CD1c-positive myeloid dendritic cell (primary cell): Measurements from ENCODE around the gene YTHDF2.
"Not testable (repeated sequence)": the region's sequence is repeated elsewhere in the genome, so short reads cannot be mapped to it uniquely, and the experiment has no call there.

Experiments used
- DNase-seq: peaks from one replicate; pipeline ENCODE4 v3.0.0-alpha.2; 2016; ENCODE audit errors: extremely low spot score

Gene YTHDF2

DNA sequence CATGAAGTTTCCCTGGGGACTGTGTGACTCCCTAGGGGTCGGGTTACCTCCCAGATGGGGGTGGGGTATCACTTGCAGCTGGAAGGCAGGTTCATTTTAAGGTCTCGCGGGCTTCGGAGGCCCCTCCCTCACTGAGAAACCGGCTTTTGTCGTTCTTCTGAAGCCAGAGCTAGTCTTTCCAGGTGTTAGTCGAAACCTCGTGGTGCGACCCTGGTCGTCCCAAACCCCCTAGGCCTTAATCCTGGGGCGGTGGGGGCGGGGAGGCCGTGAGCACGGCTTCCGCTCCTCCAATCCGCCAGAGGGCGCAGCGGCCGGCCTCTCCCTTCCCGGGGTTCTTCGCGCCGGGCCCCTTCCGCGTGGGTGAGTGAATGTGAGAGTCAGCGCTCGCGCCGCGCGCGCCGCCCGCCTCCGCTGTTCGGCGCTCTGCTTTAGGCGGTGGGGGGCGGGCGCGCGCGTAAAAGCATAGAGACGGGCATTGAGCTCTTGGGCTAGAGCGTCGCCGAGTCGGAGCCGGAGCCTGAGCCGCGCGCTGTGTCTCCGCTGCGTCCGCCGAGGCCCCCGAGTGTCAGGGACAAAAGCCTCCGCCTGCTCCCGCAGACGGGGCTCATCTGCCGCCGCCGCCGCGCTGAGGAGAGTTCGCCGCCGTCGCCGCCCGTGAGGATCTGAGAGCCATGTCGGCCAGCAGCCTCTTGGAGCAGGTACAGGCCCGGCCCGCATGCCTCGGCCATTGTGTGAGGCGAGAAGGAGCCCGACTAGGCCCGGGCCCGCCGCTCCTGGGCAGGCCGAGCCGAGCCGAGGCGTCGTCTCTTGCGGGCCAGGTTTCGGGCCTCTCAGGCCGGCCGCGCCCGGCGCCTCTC, at the start of gene YTHDF2:
TSS of gene YTHDF2 (plus strand) at position 491 of the 857 bp plus-strand sequence. CDS start at position 672, 181 bp downstream.
- peak; percentile 99 for DNase-seq

- DNase-seq, result not testable (repeated sequence)
Measured at GRCh38 chr1:28691627-28692026, 45.1 kb upstream of the YTHDF2 start.

GRCh38 chr1:28703629-28704028, 33.1 kb upstream of the YTHDF2 start:
- DNase-seq, result no peak

GRCh38 chr1:28716336-28716735, 20.4 kb upstream of the YTHDF2 start:
- no peak for DNase-seq

- no peak for DNase-seq
Measured at GRCh38 chr1:28718166-28718565, 18.6 kb upstream of the YTHDF2 start.

GRCh38 chr1:28718586-28719331, 18.0 kb upstream of the YTHDF2 start:
- DNase-seq, result no peak

GRCh38 chr1:28719332-28719619, 17.5 kb upstream of the YTHDF2 start:
- no peak for DNase-seq

GRCh38 chr1:28720376-28720775, 16.4 kb upstream of the YTHDF2 start:
- DNase-seq, result no peak

DNA sequence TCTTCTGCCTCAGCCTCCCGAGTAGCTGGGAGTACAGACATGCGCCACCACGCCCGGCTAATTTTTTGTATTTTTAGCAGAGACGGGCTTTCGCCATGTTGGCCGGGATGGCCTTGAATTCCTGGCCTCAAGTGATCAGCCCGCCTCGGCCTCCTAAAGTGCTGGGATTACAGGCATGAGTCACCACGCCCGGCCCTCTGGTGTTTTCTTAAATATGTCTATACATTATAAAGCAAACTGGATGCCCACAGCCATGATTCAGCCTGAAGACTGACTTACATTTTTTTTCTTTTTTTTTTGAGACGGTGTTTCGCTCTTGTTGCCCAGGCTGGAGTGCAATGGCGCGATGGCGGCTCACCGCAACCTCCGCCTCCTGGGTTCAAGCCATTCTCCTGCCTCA, 14.8 kb upstream of the YTHDF2 start:
- not testable (repeated sequence) for DNase-seq

DNA sequence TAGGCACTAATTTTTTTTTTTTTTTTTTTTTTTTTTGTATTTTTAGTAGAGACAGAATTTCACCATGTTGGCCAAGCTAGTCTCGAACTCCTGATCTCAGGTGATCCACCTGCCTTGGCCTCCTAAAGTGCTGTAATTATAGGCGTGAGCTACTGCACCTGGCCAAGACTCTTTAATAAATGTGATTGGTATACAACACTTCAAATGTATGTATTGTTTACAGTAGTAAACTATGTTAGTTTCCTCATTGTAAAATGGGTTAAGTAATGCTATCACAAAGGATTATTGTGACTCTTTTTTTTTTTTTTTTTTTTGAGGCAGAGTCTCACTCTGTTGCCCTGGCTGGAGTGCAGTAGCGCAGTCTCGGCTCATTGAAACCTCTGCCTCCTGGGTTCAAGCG, 11.4 kb upstream of the YTHDF2 start:
- DNase-seq, result not testable (repeated sequence)

GRCh38 chr1:28735961-28736449, 735 bp upstream of the YTHDF2 start:
- DNase-seq, result no peak

DNA sequence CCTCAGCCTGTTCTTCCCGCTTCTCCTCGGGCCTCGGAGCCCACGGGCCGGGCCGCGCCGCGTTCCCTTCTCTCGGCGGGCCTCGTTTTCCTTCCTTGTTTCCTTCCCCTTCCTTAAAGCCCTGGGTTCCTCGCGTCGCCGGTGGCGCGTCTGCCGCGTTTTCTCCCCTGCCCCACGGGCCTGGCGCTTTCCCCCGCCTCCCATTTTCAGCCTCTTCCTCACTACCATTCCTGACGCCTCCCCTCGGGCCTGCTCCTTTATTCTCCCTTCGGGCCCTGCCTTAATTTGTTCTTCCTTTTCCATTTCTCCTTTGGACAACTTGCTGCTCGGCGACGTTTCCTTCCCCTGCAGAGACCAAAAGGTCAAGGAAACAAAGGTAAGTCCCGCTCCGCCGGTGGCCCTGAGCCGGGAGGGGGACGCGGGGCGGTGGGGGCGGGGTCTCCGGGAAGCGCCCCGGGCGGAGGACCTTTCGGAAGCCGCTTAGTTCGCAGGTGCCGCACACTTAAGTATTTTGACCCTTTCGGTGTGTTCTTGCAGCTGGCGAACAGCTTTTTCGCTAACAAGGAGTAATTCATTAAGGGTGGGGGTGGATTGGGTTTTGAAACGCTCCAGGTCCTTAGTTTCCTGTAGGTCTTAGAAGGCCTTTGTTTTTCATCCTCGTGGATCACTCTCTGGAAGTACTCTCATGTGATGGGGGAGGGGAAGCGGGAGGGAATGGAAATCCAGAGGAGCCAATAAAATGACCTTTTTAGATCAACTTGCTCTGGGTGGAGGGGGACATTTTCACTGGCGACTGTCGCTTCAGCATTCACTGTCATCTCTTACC, 780 bp downstream of the YTHDF2 start:
- peak; percentile 54 for DNase-seq

DNA sequence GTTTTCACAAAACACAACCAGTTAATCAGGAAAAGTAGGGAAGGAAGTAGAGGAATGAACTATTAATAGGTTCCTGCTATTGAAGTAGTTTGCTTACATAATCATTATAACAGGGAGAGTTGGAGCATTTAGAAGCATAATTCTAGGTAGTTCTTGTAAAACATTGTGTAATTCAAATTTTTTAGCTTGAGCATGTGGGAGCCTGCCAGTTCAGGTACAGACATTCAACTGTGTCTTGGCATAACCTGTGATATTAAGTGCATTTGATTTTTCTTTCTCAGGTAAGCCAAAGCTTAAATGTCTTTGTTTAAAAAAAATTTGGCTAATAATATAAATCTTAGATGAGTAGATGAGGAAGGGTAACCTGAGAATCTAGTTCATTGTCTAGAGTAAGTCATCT, 3.4 kb downstream of the YTHDF2 start:
- no peak for DNase-seq

- peak; percentile 32 for DNase-seq
Measured at GRCh38 chr1:28744184-28744583, 7.4 kb downstream of the YTHDF2 start.

DNA sequence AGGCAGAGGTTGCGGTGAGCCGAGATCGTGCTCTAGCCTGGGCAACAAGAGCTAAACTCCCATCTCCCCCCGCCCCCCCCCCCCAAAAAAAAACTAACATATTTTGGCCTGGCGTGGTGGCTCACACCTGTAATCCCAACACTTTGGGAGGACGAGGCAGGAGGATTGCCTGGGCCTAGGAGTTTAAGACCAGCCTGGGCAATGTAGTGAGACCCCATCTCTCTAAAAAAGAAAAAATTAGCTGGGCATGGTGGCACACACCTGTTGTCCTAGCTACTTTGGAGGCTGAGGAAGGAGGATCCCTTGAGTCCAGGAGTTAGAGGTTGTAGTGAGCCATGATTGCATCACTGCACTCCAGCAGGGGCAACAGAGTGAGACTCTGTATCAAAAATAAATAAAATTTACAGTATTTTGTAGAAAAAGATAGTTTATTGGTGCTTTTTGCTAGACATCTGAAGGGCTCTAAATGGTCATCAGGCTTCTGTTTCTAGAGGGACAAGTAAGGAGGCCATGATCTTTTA, 9.0 kb downstream of the YTHDF2 start:
- no peak for DNase-seq

GRCh38 chr1:28750330-28750729, 13.6 kb downstream of the YTHDF2 start:
- no peak for DNase-seq

DNA sequence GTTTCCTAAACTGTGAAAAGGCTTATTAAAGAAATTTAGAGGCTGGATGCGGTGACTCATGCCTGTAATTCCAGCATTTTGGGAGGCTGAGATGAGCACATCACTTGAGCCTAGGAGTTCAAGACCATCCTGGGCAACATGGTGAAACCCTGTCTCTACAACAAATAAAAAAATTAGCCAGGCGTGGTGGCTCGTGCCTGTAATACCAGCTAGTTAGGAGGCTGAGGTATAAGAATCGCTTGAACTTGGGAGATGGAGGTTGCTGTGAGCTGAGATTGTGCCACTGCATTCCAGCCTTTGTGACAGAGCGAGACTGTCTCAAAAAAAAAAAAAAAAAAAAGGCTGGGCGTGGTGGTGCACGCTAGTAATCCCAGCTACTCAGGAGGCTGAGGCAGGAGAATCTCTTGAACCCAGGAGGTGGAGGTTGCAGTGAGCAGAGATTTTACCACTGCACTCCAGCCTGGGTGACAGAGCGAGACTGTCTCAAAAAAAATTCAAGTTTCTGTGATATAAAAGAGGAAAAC, 14.1 kb downstream of the YTHDF2 start:
- not testable (repeated sequence) for DNase-seq

DNA sequence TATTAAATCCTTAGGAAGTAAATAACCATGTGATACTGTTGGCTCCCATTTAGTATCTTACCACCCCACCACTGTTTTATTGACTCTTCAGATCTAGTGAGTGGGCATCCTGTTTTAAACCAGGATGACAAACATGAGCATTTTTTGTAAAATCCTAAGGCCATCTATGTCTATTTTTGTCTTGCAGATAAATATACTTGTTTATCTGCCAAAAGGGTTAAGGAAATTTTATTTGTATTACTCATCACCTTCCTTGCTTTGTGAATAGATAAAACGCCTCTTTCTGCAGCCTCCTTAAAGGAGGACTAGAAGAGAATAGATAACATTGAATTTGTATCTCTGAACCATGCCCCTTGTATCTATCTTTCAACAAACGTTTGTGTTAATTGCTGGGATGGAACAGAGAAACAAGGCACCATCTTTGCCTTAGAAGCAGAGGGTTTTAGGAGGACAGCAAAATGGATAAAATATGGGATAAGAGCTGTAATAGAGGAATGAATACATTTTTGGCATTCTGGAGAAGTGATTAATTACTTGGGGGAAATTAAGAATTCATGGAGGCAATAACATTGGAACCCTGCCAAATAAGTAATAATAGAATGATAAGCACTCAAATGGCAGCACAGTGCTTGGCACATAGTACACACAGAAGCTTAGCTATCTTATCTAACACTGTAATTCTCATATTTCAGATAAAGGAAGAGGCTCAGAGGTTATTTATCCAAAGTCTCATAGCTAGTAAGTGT, 14.7 kb downstream of the YTHDF2 start:
- no peak for DNase-seq

- no peak for DNase-seq
Measured at GRCh38 chr1:28755701-28756100, 19.0 kb downstream of the YTHDF2 start.

DNA sequence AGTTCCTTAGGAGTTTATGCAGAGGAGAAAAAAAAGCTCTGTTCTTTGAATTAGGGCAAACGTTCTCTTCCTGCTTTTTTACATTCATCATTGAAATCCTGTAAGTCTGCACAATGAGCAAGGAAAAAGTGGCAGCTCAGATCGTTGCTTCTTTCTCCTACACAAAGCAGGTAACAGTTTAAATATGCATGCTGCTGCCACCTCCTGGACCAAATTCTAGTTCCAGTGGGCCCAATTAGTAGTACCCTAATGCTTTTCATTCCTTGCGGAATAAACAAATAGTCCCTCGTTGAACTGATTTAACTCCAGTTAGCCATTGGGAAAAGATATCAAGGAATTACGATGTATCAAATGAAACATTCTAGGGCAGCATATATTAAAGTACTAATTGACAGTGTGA, 20.1 kb downstream of the YTHDF2 start:
- DNase-seq, result no peak

DNA sequence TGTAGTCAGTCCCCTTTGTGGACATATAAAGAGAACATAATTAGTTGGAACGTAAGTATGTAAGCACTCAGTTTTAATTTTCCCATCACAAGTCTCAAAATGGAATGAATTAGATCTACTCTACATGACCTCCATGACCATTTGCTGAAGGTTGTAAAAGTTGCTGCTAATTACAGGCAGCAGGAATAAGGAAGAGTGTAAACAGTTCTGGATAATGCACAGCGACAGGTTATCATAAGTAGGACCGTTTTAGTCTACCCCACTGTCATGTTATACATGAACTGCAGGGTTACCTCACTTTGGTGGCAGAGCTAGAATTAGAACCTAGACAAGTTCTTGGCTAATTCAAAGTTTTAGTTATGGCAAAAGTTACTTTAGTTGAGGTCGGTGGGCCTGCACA, 21.7 kb downstream of the YTHDF2 start:
- no peak for DNase-seq
